Neural cell (in vitro differentiated cells): ENCODE results near the gene SPRN.

Experiments used
- EP300 ChIP-seq: fragments of 450-650 bp; conservative IDR thresholded peaks from 2 replicates; pipeline ENCODE4 v1.6.1; 2014; ENCODE audit warnings: antibody characterized with exemption, mild to moderate bottlenecking, moderate library complexity; ENCODE audit not compliant: poor library complexity, severe bottlenecking
- EZH2 ChIP-seq: fragments of 200-600, 300-800 bp; shearing (Covaris generic), sonication (generic); IDR thresholded peaks from 2 replicates; pipeline ENCODE4 v1.6.1; 2014; ENCODE audit warnings: antibody characterized with exemption, low read length, borderline replicate concordance, mild to moderate bottlenecking; ENCODE audit not compliant: insufficient read depth, poor library complexity, severe bottlenecking
- MXI1 ChIP-seq: fragments of 450-650 bp; conservative IDR thresholded peaks from 2 replicates; pipeline ENCODE4 v1.6.1; 2014; ENCODE audit warnings: antibody characterized with exemption, mild to moderate bottlenecking; ENCODE audit not compliant: poor library complexity, severe bottlenecking
- POLR2AphosphoS5 ChIP-seq: IDR thresholded peaks from 2 replicates; pipeline ENCODE4 v1.6.1; 2012
- RAD21 ChIP-seq: fragments of 450-650 bp; conservative IDR thresholded peaks from 2 replicates; pipeline ENCODE4 v1.6.1; 2014; ENCODE audit warnings: antibody characterized with exemption, mild to moderate bottlenecking, moderate library complexity
- TAF1 ChIP-seq: IDR thresholded peaks from 2 replicates; pipeline ENCODE4 v1.6.1; 2012; ENCODE audit warnings: low read depth
- TF ChIP-seq, protein P1 (sequence below): fragments of 450-650 bp; IDR thresholded peaks from 2 replicates; pipeline ENCODE4 v1.5.1; 2014; ENCODE audit warnings: antibody characterized with exemption, mild to moderate bottlenecking, moderate library complexity; ENCODE audit not compliant: poor library complexity, severe bottlenecking
- TF ChIP-seq, protein P2 (sequence below): IDR thresholded peaks from 2 replicates; pipeline ENCODE4 v1.6.1; 2012; ENCODE audit warnings: borderline replicate concordance

DNA sequence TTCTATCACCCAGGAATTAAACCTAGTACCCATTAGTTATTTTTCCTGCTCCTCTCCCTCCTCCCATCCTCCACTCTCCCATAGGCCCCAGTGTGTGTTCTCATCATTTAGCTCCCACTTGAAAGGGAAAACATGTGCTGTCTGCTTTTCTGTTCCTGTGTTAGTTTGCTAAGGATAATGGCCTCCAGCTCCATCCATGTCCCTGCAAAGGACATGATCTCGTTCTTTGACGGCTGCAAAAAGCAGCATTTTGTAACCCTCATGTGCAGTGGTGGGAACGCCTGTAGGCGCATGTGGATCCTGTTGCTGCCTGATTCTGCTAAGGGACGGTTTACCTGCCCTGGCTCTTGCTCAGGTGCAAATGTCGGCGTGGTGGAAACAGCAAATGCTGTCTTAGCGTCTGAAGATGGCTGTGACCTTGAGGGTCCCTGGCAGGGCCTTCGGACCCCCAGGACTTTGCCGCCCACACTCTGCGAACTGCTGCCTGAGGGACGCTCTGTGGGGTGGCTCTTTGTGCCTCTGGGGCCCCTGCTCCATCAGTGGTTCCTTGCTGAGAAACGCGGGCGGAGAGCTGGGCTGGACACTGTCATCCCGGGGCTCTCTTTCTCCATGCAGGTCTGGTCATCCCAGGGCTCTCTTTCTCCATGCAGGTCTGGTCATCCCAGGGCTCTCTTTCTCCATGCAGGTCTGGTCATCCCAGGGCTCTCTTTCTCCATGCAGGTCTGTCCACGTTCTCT is 36.0 kb downstream of the SPRN start:
- TF ChIP-seq, protein P1, sequence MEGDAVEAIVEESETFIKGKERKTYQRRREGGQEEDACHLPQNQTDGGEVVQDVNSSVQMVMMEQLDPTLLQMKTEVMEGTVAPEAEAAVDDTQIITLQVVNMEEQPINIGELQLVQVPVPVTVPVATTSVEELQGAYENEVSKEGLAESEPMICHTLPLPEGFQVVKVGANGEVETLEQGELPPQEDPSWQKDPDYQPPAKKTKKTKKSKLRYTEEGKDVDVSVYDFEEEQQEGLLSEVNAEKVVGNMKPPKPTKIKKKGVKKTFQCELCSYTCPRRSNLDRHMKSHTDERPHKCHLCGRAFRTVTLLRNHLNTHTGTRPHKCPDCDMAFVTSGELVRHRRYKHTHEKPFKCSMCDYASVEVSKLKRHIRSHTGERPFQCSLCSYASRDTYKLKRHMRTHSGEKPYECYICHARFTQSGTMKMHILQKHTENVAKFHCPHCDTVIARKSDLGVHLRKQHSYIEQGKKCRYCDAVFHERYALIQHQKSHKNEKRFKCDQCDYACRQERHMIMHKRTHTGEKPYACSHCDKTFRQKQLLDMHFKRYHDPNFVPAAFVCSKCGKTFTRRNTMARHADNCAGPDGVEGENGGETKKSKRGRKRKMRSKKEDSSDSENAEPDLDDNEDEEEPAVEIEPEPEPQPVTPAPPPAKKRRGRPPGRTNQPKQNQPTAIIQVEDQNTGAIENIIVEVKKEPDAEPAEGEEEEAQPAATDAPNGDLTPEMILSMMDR: no peak
- TF ChIP-seq MXI1 (no peak), POLR2AphosphoS5 (no peak), EZH2 (no peak), TAF1 (no peak), EP300 (no peak), RAD21 (no peak)
- TF ChIP-seq, protein P2, sequence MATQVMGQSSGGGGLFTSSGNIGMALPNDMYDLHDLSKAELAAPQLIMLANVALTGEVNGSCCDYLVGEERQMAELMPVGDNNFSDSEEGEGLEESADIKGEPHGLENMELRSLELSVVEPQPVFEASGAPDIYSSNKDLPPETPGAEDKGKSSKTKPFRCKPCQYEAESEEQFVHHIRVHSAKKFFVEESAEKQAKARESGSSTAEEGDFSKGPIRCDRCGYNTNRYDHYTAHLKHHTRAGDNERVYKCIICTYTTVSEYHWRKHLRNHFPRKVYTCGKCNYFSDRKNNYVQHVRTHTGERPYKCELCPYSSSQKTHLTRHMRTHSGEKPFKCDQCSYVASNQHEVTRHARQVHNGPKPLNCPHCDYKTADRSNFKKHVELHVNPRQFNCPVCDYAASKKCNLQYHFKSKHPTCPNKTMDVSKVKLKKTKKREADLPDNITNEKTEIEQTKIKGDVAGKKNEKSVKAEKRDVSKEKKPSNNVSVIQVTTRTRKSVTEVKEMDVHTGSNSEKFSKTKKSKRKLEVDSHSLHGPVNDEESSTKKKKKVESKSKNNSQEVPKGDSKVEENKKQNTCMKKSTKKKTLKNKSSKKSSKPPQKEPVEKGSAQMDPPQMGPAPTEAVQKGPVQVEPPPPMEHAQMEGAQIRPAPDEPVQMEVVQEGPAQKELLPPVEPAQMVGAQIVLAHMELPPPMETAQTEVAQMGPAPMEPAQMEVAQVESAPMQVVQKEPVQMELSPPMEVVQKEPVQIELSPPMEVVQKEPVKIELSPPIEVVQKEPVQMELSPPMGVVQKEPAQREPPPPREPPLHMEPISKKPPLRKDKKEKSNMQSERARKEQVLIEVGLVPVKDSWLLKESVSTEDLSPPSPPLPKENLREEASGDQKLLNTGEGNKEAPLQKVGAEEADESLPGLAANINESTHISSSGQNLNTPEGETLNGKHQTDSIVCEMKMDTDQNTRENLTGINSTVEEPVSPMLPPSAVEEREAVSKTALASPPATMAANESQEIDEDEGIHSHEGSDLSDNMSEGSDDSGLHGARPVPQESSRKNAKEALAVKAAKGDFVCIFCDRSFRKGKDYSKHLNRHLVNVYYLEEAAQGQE: no peak
